HEK293 (cell line): ENCODE data around the gene ZNF440.

Source experiments
- ATF2 ChIP-seq: fragments of 450-650 bp; formaldehyde crosslinking; IDR thresholded peaks from 2 replicates; pipeline ENCODE4 v1.5.1; 2016; ENCODE audit warnings: missing biosample characterization, missing genetic modification characterization, low read depth
- GLIS2 ChIP-seq: fragments of 450-650 bp; formaldehyde crosslinking; IDR thresholded peaks from 2 replicates; pipeline ENCODE4 v1.5.1; 2016; ENCODE audit warnings: missing biosample characterization, missing genetic modification characterization
- HOXA7 ChIP-seq: sonication (generic); formaldehyde crosslinking; IDR thresholded peaks from 2 replicates; pipeline ENCODE4 v1.8.1; 2022; ENCODE audit warnings: missing genetic modification reagents, borderline replicate concordance
- HOXC10 ChIP-seq: sonication (generic); formaldehyde crosslinking; IDR thresholded peaks from 2 replicates; pipeline ENCODE4 v1.8.1; 2023; ENCODE audit warnings: mild to moderate bottlenecking, missing genetic modification reagents
- KLF9 ChIP-seq: fragments of 450-650 bp; formaldehyde crosslinking; IDR thresholded peaks from 2 replicates; pipeline ENCODE4 v1.5.1; 2016; ENCODE audit warnings: missing biosample characterization, missing genetic modification characterization, low read depth
- MZF1 ChIP-seq: fragments of 450-650 bp; formaldehyde crosslinking; IDR thresholded peaks from 2 replicates; pipeline ENCODE4 v1.5.1; 2017; ENCODE audit warnings: missing biosample characterization, missing genetic modification characterization, borderline replicate concordance
- PBX3 ChIP-seq: sonication (generic); formaldehyde crosslinking; IDR thresholded peaks from 2 replicates; pipeline ENCODE4 v1.8.1; 2022; ENCODE audit warnings: mild to moderate bottlenecking, moderate library complexity, missing genetic modification reagents
- RBAK ChIP-seq: fragments of 450-650 bp; formaldehyde crosslinking; IDR thresholded peaks from 2 replicates; pipeline ENCODE4 v1.5.1; 2016; ENCODE audit warnings: missing biosample characterization, missing genetic modification characterization
- SP7 ChIP-seq: fragments of 450-650 bp; formaldehyde crosslinking; IDR thresholded peaks from 2 replicates; pipeline ENCODE4 v1.5.1; 2016; ENCODE audit warnings: missing biosample characterization, missing genetic modification characterization
- TCF7L2 ChIP-seq: IDR thresholded peaks from 2 replicates; pipeline ENCODE4 v1.6.1; 2011; ENCODE audit warnings: low read depth, mild to moderate bottlenecking, inconsistent platforms, low read length, moderate library complexity, borderline replicate concordance
- YY2 ChIP-seq: fragments of 450-650 bp; formaldehyde crosslinking; IDR thresholded peaks from 2 replicates; pipeline ENCODE4 v1.5.1; 2016; ENCODE audit warnings: missing biosample characterization, missing genetic modification characterization
- ZBTB20 ChIP-seq: fragments of 450-650 bp; formaldehyde crosslinking; IDR thresholded peaks from 2 replicates; pipeline ENCODE4 v1.5.1; 2016; ENCODE audit warnings: missing biosample characterization, missing genetic modification characterization
- ZBTB48 ChIP-seq: fragments of 450-650 bp; formaldehyde crosslinking; IDR thresholded peaks from 2 replicates; pipeline ENCODE4 v1.5.1; 2016; ENCODE audit warnings: missing biosample characterization, missing genetic modification characterization
- ZBTB7A ChIP-seq: fragments of 450-650 bp; formaldehyde crosslinking; IDR thresholded peaks from 2 replicates; pipeline ENCODE4 v1.5.1; 2016; ENCODE audit warnings: low read depth, missing biosample characterization, missing genetic modification characterization
- ZFHX2 ChIP-seq: fragments of 450-650 bp; formaldehyde crosslinking; conservative IDR thresholded peaks from 2 replicates; pipeline ENCODE4 v1.5.1; 2016; ENCODE audit warnings: missing biosample characterization, missing genetic modification characterization
- ZFP69B ChIP-seq: fragments of 450-650 bp; formaldehyde crosslinking; IDR thresholded peaks from 2 replicates; pipeline ENCODE4 v1.5.1; 2016; ENCODE audit warnings: missing biosample characterization, missing genetic modification characterization
- ZNF10 ChIP-seq: fragments of 450-650 bp; formaldehyde crosslinking; IDR thresholded peaks from 2 replicates; pipeline ENCODE4 v1.5.1; 2017; ENCODE audit warnings: missing biosample characterization, missing genetic modification characterization
- ZNF138 ChIP-seq: fragments of 450-650 bp; formaldehyde crosslinking; IDR thresholded peaks from 2 replicates; pipeline ENCODE4 v1.5.1; 2016; ENCODE audit warnings: missing biosample characterization, missing genetic modification characterization, borderline replicate concordance
- ZNF2 ChIP-seq: fragments of 450-650 bp; formaldehyde crosslinking; IDR thresholded peaks from 2 replicates; pipeline ENCODE4 v1.5.1; 2016; ENCODE audit warnings: missing biosample characterization, missing genetic modification characterization
- ZNF202 ChIP-seq: fragments of 450-650 bp; formaldehyde crosslinking; IDR thresholded peaks from 2 replicates; pipeline ENCODE4 v1.5.1; 2016; ENCODE audit warnings: missing biosample characterization, missing genetic modification characterization, borderline replicate concordance
- ZNF274 ChIP-seq, 2 experiments: fragments of 200-500 bp in 1 of 2; fragments of 450-650 bp in 1 of 2; sonication (Bioruptor generic) in 1 of 2; formaldehyde crosslinking in 1 of 2; IDR thresholded peaks; 2 replicates each; pipeline versions ENCODE4 v1.5.1 to v1.6.1; 2014 to 2016; ENCODE audit warnings: borderline replicate concordance in 1 of 2, inconsistent platforms in 1 of 2, low read length in 1 of 2, missing biosample characterization in 1 of 2, missing genetic modification characterization in 1 of 2
- ZNF37A ChIP-seq: fragments of 450-650 bp; IDR thresholded peaks from 2 replicates; pipeline ENCODE4 v1.5.1; 2018; ENCODE audit warnings: missing biosample characterization, missing genetic modification characterization
- ZNF394 ChIP-seq: fragments of 450-650 bp; formaldehyde crosslinking; IDR thresholded peaks from 2 replicates; pipeline ENCODE4 v1.5.1; 2016; ENCODE audit warnings: missing biosample characterization, missing genetic modification characterization, mild to moderate bottlenecking, moderate library complexity, borderline replicate concordance
- ZNF433 ChIP-seq: fragments of 450-650 bp; formaldehyde crosslinking; IDR thresholded peaks from 2 replicates; pipeline ENCODE4 v1.5.1; 2016; ENCODE audit warnings: missing biosample characterization, missing genetic modification characterization, low read depth
- ZNF596 ChIP-seq: fragments of 450-650 bp; IDR thresholded peaks from 2 replicates; pipeline ENCODE4 v1.5.0; 2018; ENCODE audit warnings: missing biosample characterization, mild to moderate bottlenecking, missing genetic modification characterization, moderate library complexity
- ZNF600 ChIP-seq: fragments of 450-650 bp; formaldehyde crosslinking; IDR thresholded peaks from 2 replicates; pipeline ENCODE4 v1.5.1; 2016; ENCODE audit warnings: missing biosample characterization, missing genetic modification characterization
- ZNF610 ChIP-seq: fragments of 450-650 bp; formaldehyde crosslinking; IDR thresholded peaks from 2 replicates; pipeline ENCODE4 v1.5.1; 2016; ENCODE audit warnings: missing biosample characterization, missing genetic modification characterization, borderline replicate concordance
- ZNF623 ChIP-seq: fragments of 450-650 bp; formaldehyde crosslinking; IDR thresholded peaks from 2 replicates; pipeline ENCODE4 v1.5.1; 2016; ENCODE audit warnings: missing biosample characterization, missing genetic modification characterization
- ZNF624 ChIP-seq: fragments of 450-650 bp; formaldehyde crosslinking; IDR thresholded peaks from 2 replicates; pipeline ENCODE4 v1.5.1; 2017; ENCODE audit warnings: missing biosample characterization, missing genetic modification characterization
- ZSCAN30 ChIP-seq: fragments of 450-650 bp; IDR thresholded peaks from 2 replicates; pipeline ENCODE4 v1.5.1; 2018; ENCODE audit warnings: missing biosample characterization, mild to moderate bottlenecking, missing genetic modification characterization, moderate library complexity
- TF ChIP-seq, protein P1 (sequence below): fragments of 450-650 bp; IDR thresholded peaks from 2 replicates; pipeline ENCODE4 v1.5.1; 2018; ENCODE audit warnings: missing biosample characterization, missing genetic modification characterization
- TF ChIP-seq, protein P2 (sequence below): fragments of 450-650 bp; formaldehyde crosslinking; IDR thresholded peaks from 2 replicates; pipeline ENCODE4 v1.5.1; 2016; ENCODE audit warnings: missing biosample characterization, missing genetic modification characterization
- TF ChIP-seq, protein P3 (sequence below): fragments of 450-650 bp; formaldehyde crosslinking; IDR thresholded peaks from 2 replicates; pipeline ENCODE4 v1.5.1; 2016; ENCODE audit warnings: missing biosample characterization, missing genetic modification characterization

ZNF440 gene

GRCh38 chr19:11766597-11767591, 47.2 kb upstream of the ZNF440 start, which contains the start of gene ZNF441 (continued):
- no peak; the same call in 1 of the 2 replicates for TF ChIP-seq PBX3
- TF ChIP-seq, protein P1, sequence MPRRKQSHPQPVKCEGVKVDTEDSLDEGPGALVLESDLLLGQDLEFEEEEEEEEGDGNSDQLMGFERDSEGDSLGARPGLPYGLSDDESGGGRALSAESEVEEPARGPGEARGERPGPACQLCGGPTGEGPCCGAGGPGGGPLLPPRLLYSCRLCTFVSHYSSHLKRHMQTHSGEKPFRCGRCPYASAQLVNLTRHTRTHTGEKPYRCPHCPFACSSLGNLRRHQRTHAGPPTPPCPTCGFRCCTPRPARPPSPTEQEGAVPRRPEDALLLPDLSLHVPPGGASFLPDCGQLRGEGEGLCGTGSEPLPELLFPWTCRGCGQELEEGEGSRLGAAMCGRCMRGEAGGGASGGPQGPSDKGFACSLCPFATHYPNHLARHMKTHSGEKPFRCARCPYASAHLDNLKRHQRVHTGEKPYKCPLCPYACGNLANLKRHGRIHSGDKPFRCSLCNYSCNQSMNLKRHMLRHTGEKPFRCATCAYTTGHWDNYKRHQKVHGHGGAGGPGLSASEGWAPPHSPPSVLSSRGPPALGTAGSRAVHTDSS (tag by site-specific recombination): no peak
- peak; percentile 67; the same call in 1 of the 2 replicates for TF ChIP-seq ZFP69B (tag by site-specific recombination)
- TF ChIP-seq ZNF600 (tag by site-specific recombination): peak; percentile 86
- peak; percentile 46; the same call in 1 of the 2 replicates for TF ChIP-seq GLIS2
- TF ChIP-seq ZNF138 (tag by site-specific recombination): no peak
- TF ChIP-seq, protein P2, sequence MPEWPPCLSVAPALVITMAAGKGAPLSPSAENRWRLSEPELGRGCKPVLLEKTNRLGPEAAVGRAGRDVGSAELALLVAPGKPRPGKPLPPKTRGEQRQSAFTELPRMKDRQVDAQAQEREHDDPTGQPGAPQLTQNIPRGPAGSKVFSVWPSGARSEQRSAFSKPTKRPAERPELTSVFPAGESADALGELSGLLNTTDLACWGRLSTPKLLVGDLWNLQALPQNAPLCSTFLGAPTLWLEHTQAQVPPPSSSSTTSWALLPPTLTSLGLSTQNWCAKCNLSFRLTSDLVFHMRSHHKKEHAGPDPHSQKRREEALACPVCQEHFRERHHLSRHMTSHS (tag by site-specific recombination): no peak
- TF ChIP-seq HOXA7 (CRISPR knock-in tag): no peak
- TF ChIP-seq, protein P3, sequence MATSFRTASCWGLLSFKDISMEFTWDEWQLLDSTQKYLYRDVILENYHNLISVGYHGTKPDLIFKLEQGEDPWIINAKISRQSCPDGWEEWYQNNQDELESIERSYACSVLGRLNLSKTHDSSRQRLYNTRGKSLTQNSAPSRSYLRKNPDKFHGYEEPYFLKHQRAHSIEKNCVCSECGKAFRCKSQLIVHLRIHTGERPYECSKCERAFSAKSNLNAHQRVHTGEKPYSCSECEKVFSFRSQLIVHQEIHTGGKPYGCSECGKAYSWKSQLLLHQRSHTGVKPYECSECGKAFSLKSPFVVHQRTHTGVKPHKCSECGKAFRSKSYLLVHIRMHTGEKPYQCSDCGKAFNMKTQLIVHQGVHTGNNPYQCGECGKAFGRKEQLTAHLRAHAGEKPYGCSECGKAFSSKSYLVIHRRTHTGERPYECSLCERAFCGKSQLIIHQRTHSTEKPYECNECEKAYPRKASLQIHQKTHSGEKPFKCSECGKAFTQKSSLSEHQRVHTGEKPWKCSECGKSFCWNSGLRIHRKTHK (tag by site-specific recombination): no peak
- TF ChIP-seq ZBTB48 (tag by site-specific recombination): no peak
- peak; percentile 99 for TF ChIP-seq TCF7L2
- TF ChIP-seq ZNF37A (tag by site-specific recombination): no peak
- TF ChIP-seq ZNF623 (tag by site-specific recombination): no peak
- TF ChIP-seq YY2: no peak
- TF ChIP-seq SP7 (tag by site-specific recombination): peak; percentile 47; the same call in 1 of the 2 replicates
- TF ChIP-seq ZNF202 (tag by site-specific recombination): no peak
- TF ChIP-seq ZNF596 (tag by site-specific recombination): no peak
- TF ChIP-seq ZBTB20: peak; percentile 97
- TF ChIP-seq ATF2: no peak
- TF ChIP-seq KLF9 (tag by site-specific recombination): peak; percentile 37; the same call in 1 of the 2 replicates
- TF ChIP-seq ZNF10: no peak
- 0 out of 2 replicates have a peak, but pooled peaks have one; percentile 23 for TF ChIP-seq ZSCAN30 (tag by site-specific recombination)
- no peak for TF ChIP-seq MZF1 (tag by site-specific recombination)
- TF ChIP-seq RBAK (tag by site-specific recombination): no peak
- no peak for TF ChIP-seq ZNF2 (tag by site-specific recombination)
- TF ChIP-seq ZBTB7A (tag by site-specific recombination): 0 out of 2 replicates have a peak, but pooled peaks have one; percentile 38
- TF ChIP-seq ZNF624 (tag by site-specific recombination): no peak
- no peak for TF ChIP-seq ZNF274 (IDR thresholded peaks at IDR 0.05; ENCODE audit: low read length)
- TF ChIP-seq ZNF274 (tag by site-specific recombination; IDR thresholded peaks at IDR 0.05; ENCODE audit: borderline replicate concordance): no peak
- TF ChIP-seq ZNF610: 0 out of 2 replicates have a peak, but pooled peaks have one; percentile 34
- TF ChIP-seq HOXC10 (CRISPR knock-in tag): no peak
- TF ChIP-seq ZFHX2 (tag by site-specific recombination): no peak
- TF ChIP-seq ZNF394 (tag by site-specific recombination): no peak
- TF ChIP-seq ZNF433 (tag by site-specific recombination): no peak
